ENCODE results near the gene SLC25A26.

SLC25A26 gene

DNA sequence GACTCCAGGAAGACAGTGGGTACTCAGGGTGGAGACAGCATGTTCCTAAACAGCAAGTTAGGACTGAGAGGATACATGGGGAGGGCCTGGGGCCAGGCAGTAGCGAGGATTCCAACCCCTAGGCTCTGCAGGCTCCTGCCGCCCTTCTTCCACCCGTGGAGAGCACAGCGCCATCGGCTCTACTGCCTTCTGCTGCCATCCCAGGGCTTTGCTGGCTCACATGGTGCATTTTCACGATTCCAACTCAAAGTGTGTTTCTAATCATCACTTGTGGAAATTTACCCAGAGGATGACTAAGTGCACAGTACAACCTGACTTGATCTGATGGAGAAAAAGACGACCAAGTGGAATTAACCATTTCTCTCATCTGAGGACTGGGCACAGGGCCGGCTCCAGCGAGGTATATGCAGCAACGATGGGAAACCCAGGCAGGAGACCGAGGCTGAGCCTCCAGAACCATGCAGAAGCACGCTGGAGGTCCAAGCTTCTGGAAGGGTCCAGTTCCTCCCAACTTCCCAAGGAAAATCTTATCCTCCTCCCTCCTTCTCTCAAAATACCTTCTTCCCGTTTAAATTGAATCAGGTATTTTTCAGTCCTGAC, 175.5 kb downstream of the SLC25A26 start:
- no peak for DNase-seq (ENCODE audit: low read depth in 2 of 2)

DNA sequence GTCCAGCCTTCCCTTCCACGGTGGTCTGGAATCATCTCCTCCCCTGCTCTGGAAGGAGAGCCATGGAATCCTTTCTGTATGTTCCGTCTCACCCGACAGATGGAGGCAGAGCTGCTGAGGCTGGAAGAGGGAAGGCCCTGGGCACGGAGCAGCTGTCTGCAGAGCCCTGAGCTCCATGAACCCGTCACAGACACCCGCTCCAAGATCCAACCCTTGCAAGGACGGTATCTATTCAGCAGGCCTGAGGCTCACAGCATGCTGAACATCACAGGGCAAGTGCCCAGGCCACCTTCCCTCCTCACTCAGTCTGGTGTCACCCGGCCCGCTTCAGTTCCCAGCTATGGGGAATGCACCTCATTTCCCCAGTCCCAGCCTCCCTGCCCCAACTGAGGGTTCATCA, 176.1 kb downstream of the SLC25A26 start:
- no peak for DNase-seq (ENCODE audit: low read depth in 2 of 2)

DNA sequence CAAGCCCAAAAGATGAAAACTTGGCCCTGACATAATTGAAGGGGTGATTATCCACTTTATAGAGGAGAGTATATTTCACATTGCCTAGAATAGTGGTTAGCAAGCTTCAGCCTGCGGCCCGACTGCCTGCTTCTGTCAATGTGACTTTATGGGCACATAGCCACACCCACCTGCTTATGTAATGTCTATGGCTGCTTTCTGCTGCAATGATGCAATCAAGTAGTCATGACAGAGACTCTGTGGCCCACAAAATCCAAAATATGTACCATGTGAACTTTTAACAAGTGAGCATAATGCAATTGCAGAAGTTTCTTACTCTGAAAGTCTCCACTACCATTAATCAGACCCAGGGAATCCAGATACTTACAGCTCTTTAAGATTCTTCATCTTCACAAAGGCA, 176.9 kb downstream of the SLC25A26 start:
- no peak for DNase-seq (ENCODE audit: low read depth in 2 of 2)

DNA sequence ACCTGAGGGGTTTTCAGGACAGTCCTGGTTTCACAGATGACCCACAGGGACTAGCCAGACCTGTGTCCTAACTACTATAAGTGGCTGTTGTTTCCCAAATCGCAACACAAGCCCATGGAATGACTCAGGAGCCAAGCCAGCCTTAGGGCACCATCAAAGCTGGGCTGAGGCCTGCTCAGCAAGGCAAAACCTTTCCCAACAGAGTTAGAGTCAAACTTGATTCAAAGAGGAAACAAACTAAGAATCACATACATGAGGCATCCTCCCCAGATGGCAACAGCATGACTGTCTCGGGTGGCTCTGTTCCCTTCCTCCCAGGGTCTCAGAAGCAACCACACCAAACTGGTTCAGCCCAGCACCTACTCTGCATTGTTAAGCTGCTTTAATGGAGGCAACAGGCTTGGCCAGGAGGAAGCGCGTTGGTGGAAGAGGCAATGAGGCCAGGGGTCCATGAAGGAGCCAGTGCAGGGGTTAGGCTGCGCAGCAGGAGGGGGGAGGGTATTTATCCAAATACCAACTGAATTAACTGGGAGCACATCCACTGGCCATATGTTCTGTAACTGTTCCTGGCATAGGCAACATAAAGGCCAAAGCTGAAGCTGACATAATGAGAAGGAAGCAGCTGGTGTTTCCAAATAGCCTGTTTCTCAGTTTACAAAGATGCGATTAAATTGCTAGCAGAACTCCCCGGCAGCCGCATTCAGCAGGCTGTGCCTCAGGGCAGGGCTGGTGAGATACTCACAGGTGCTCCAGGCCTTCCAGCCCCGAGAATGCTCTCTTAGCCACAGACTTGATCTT, 177.6 kb downstream of the SLC25A26 start:
- no peak for DNase-seq (ENCODE audit: low read depth in 2 of 2)

DNA sequence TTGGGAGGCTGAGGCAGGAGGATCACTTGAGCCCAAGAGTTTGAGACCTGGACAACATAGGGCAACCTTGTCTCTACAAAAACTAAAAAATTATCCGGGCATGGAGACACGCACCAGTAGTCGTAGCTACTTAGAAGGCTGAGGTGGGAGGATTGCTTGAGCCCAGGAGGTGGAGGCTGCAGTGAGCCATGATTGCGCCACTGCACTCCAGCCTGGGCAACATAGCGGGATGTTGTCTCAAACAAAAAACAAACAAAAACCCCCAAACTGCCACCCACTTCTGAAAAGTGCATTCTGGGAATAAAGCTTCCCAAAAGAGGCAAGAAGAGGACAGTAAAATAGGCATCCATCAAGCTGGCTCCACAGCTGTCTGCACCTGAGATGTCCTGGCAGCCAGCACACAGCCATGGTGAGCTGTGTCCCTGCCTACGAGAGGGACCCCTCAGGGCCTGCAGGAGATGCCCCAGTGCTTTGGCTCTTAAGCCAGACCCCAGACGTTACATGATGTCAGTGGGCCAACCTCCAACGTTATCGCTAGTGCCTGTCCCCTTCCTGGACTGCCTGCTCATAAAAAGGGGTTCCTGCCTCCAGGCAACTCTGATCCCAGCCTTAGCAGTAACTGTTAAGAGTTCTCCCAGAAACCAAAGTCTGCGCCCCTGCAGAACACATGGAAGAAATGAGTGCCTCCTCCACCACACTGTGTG, 178.9 kb downstream of the SLC25A26 start:
- no peak for DNase-seq (ENCODE audit: low read depth in 2 of 2)

DNA sequence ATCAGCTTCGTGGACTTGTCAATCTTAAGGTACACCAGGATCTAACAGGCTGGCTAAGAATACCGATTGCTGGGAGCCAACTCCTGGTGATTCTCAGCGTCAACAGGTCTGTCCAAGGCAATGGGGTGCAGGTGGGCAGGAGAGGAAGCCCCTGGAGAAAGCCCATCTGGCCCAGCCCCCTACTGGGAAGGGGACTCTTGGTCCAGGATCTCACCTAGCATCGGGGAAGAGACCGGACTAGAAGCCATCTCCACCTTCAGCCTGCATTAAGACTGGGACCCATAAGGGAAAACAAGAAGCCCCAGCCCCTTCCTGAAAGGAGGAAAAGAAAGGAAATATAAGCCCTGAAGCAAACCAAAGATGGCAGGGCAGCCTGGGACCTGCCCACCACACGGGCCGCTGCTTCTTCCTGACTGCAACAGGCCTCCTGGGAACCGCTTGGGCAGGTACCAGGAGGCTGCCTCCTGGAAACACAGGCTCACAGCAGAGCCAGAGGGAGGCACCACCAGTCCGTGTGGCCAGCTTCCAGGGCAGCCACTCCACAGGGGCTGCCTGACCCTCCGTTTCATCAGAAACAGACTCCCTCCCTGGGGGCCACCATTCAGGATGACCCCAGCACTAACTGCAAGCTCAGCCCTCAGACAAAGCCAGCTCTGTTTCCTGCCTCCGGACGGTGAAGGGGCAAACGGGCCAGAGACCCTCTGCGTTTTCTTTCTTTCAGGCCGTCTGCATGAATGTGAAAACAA, 179.8 kb downstream of the SLC25A26 start:
- DNase-seq (ENCODE audit: low read depth in 2 of 2) = no peak

DNA sequence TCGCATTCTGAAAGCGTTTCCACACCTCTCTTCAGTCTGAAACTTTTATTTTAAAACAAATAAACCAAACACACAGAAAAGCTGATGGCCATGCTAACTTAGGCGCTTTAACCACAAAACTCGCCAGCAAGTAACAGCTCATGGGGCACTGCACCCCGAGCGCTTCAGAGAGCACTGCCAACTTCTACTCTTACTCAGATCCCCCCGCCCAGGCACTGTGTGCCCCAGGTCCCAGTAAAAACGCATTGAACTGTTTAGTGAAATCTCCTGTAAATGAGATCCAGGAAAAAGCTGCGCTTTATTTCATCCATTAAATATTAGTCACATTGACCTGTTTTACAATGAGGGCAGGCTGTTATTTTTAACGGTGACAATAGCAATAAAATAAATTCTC, 180.4 kb downstream of the SLC25A26 start:
- DNase-seq (ENCODE audit: low read depth in 2 of 2) = no peak

DNA sequence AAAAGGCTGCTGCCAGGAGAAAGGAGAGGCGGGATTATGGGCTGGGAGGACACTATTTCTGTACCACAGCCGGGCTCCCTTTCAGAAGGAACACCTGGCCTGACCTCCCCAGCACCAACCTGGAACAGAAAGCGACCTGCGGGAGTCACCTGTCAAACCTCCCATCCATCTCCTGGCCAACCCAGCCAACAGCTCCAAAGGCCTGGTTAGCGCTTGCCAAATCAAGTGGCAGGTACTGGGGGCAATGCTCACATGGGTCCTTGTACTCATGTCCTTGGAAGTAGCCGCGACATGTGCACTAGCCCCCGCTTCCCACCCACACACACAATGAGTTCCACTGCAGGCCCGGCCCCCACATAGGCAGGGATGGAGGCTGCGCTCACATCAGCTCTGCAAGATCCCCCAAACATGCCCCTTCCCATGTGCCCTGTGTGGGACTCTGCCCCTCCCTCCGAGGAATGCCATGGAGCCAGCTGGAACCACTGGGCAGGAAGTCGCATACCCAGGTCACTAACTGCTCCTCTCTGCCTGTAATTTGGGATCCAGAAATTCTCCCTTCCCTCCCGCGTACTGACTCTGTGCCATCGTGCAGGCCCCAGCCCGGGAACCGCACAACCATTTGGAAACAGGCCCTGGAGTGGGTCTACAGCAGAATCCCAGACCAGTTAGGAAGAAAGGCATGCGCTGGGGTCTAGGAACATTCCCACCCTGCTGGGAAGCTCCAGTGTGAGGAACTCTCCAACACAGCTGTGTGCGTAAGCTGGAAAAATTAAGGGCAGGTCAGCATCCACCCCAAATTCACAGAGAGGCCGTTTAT, 181.1 kb downstream of the SLC25A26 start:
- no peak for DNase-seq (ENCODE audit: low read depth in 2 of 2)

DNA sequence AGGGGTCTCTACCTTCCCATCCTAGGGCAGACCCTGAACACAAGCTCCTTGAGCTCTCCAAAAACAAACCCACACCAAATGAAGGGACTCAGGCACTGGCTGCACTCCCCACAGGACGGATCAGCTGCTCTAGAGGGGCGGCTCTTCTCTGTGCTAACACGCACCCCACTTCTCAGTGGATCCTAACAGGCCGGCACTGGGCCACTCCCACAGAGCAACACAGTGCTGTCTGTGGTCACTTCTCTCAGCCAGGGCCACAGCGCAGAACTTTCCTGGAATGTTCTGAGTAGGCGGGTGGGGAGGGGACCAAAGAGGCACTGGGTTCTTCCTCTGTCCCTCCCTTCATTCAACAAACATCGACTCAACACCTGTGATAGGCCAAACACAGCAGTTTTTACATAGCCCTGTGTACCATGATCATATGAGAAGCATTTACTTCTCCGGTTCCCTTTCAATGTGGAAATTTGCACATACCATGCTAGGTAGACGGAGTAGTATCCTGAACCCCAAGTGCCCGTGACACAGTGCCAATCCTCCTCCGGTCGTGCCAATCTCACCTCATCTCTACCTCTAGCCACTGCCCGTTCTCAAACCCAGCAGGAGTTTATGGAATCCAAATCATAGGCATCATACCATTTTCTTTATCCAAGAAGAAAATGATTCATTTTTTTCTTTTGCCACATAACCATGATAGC, 181.9 kb downstream of the SLC25A26 start:
- no peak for DNase-seq (ENCODE audit: low read depth in 2 of 2)

DNA sequence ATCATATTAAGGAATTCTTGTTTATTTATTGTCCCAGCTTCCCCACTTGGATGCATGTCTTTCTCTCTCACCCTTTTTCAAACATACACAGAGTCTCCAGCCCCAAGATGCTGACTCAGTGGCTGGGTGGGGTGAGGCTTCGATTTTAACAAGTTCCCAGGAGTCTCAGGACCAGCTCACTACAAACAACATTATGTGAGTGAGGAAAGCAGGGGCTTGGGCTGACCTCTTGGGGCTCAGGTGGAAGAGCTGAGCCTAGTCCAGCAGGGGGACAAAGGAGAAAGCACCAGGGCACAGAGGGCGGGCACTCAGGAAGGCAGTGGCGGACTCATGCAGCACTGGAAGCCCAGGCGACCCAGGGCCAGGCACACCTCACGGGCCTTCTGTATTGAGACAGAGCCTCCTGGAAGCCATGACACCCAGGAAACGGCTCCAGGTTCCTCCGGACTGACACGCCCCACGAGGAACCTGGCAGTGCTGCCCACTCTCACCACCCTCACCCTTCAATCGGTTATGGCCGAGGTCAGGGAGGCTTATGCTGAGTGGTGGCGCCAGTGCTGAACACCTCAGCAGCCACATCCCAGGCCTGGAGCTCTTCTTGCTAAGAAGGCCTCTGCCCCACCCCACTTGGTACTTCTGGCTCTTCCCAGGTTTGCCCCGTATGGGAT, 182.7 kb downstream of the SLC25A26 start:
- DNase-seq (ENCODE audit: low read depth in 2 of 2) = no peak

DNA sequence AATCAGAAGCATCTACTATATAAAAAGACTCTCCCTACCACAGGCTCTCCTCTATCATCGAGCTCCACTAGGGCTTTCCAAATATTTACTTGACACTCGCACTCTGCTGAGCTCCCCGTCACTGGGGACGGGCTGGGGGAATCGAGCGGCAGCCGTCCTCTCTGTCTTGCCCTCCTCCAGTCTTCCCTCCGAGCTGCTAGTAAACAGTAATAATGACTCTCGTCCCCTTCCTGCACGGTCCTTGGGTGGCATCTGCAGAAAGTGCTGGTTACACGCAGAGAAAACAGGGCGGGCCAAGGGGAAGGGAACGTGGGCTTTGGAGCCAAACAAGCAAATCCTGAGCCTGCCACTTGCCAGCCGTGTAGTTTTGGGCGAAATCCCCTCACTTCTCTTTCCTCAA, 183.4 kb downstream of the SLC25A26 start:
- DNase-seq (ENCODE audit: low read depth in 2 of 2) = no peak

DNA sequence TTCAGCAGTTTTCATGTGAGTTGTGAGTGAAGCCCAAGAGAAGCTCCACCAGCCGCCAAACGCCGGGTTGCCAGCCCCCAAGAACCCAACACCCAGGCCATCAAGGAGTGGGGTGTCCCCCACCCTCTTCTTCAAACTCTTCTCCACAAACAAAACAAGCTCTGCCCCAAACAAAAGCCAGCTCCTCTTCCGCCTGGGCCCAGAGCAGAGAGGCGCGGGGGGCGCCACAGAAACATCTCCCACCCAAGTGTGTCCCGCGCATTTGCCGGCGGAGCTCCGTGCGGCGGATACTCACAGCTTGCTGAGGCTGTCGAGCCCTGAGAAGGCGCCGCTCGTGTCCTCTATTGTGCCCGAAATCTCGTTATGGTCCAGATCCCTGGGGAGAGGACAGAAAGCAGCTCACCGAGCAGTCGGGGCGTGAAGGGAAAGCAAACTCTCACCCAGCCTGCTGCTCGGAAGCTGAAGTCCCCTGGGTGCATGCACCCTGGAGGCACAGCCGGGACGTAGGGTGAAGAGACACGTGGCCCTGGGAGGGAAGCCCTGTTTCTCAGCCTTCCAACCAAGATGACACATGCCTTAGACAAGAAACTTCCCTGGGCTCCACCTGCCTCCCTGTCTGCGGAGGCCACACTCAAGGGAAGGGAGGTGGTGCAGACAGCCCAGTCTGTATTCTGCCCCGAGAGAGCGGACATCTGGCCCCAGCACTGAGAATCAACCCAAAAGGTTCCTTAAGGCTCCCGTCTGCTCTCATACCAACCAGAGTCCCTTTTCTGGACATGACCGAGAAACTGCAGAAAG, 184.3 kb downstream of the SLC25A26 start:
- DNase-seq (ENCODE audit: low read depth in 2 of 2) = no peak

DNA sequence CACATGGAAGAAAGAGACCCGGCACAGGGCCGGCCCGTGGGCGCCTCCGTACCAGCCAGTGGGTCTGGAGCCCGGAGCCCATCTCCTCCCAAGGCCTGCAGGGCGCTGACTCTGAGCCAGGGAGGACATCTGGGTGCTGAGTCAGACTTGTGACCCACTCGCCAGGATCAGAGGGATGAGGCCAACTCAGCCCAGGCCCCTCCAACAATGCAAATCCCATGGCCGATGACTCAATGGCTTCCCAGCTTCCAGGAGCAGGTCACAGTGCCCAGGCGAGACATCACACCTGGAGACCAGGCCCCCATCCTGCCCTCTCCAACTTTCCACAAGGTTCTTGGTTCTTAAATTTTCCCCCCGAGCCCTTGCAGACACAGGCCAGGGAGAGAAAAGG, 184.9 kb downstream of the SLC25A26 start:
- DNase-seq (ENCODE audit: low read depth in 2 of 2) = no peak

DNA sequence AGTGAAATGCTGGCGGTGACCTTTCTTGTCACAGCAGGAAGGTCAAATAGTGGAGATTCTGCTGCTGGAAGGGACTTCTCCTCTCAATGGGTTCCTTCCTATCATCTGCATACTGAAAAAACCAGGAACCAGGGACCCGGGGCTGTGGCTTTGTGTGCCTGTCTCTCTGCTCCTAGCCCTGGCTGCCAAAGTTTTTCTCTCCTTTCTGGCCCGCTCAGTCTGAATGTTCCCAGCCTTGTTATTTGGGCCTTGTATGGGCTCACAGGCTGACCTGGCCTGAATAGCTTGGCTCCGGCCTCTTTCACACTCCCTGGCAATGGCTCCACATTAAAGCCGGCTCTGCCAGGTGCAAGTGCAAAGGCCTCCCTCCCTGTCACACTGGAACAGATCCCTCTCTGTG, 185.4 kb downstream of the SLC25A26 start:
- no peak for DNase-seq (ENCODE audit: low read depth in 2 of 2)

DNA sequence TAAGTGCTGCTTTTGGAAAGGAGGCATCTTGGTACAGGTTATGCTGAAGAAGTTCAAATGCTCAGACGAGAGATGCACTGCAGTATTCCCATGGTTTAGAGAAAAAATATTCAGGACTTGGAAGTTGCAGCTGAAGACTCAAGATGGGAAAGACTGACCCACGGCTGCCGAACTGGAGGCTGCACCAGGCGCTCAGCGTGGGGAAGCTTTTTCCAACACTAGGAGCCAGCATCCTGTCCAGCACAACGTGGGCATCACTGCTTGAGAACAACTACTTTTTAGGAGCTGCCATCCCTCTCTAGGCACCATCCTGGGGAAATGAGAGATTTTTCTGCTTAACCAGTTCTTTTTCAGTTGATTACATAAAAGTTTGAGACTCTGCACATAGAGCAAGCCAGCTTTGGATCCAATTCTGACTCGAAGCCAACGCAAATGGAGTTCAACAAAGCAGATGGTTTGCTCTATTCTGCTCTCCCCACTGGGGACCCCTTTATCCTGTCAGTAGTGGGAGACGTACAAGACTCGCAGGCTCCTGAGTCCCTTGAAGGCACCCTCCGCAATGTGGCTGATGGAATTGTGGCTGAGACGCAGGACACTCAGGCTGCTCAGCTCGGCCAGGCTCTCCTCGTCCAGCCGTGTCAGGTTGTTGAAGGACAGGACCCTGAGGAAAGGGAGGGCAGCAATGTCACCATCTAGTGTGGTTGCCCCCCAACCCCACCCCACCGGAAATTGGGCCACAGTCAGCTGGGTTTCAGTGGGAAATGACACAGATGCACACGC, 186.2 kb downstream of the SLC25A26 start:
- DNase-seq (ENCODE audit: low read depth in 2 of 2) = no peak

DNA sequence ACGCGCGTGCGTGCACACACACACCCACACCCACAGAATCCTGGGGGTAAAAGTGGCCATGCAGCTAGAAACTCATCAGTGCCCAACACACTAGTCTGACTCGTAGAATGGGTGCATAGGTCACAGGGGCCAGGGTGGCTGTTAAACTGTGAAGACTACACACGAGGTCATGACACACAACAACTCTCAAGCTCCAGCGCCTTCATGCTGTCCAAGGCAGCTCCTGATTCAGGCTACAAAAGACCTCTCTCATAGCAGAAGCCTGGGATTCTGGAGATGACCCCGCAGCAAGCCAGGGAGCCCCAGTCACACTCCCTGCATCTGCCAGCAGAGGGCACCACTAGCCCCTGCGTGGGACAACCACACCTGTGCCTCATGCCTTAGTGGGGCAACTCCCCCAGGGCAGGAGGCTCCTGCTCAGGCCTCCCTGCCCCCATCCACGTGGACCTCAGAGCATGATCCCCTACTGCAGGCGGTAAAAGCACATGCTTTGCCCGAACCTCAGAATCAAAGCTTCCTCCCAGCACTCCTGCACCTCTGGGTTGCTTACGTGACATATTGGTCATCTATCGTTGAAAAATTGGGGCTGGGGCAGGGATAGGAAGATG, 186.9 kb downstream of the SLC25A26 start:
- DNase-seq (ENCODE audit: low read depth in 2 of 2) = peak; percentile 34 to 40

DNA sequence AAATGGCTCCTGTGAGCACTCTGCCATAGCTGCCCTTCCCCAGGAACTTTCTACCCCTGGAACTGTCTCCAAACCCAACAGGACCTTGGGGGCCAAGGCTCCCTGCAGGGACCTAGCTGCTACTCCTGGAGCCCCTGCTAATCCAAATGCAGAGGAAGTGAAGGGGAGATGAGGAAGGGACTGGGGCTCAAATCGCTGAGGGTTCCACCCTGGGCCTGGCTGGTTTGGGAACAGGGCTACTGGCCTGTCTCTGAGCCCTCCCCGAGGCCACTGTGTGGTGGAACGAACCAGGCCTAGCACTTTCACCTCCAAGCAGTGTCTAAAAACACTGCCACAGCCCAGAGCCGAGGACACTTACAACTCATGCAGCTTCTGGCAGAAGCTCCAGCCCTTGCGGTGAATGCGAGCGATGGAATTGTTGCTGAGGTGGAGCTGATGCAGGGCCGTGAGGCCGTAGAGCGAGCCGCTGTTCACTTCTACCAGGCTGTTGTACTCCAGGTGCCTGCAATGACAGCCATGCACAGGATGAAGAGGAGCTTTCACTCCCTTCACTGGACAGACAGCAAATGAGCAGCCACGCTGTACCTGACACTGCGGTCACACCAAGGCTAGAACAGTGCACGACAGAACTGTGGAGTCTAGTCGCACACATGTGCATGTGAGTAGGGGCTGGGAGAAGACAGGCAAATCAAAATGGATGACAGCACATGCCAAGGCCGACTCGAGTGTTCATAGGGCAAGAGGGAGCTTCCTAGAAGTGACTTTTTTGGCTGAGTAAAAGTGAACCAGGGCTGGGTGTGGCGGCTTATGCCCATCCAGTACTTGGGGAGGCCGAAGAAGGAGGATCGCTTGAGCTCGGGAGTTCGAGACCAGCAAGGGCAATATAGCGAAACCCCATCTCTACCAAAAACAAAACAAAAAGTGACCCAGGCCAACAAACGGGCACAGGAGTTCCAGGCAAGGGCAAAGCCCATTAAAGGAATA, 189.3 kb downstream of the SLC25A26 start:
- no peak for DNase-seq (ENCODE audit: low read depth in 2 of 2)
